HL-60 (cell line): ENCODE data around the gene CALHM1.

Source experiments
- SPI1 ChIP-seq: IDR thresholded peaks from 2 replicates; pipeline ENCODE4 v1.6.1; 2012; ENCODE audit warnings: low read depth, mild to moderate bottlenecking, borderline replicate concordance
- TF ChIP-seq, protein P1 (sequence below): IDR thresholded peaks from one replicate; pipeline ENCODE4 v1.5.1; 2011; ENCODE audit warnings: low read length, control low read depth, inconsistent platforms; ENCODE audit not compliant: insufficient read depth
- TF ChIP-seq, protein P2 (sequence below): IDR thresholded peaks from 2 replicates; pipeline ENCODE4 v1.6.1; 2012; ENCODE audit warnings: low read depth; ENCODE audit not compliant: insufficient replicate concordance

DNA sequence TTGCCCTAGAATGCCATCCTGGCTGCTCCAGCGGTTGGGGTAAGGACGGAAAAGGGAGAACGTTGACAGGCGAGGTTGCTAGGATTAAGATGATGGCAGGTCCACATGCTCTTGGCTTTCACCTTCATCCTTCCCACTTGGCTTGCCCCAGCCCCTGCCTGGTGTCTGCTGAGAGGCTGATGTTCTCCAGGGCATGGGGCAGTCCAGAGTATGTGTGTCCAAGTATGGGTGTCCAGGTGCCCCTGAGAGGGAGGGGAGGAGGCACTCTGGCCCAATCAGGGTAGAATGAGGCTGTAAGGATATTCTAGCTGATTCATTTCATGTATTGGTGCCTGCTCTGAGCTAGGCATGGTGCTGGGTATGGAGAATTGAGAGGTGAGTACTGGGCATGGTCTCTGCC lies 47.4 kb upstream of the CALHM1 start:
- TF ChIP-seq, protein P1, sequence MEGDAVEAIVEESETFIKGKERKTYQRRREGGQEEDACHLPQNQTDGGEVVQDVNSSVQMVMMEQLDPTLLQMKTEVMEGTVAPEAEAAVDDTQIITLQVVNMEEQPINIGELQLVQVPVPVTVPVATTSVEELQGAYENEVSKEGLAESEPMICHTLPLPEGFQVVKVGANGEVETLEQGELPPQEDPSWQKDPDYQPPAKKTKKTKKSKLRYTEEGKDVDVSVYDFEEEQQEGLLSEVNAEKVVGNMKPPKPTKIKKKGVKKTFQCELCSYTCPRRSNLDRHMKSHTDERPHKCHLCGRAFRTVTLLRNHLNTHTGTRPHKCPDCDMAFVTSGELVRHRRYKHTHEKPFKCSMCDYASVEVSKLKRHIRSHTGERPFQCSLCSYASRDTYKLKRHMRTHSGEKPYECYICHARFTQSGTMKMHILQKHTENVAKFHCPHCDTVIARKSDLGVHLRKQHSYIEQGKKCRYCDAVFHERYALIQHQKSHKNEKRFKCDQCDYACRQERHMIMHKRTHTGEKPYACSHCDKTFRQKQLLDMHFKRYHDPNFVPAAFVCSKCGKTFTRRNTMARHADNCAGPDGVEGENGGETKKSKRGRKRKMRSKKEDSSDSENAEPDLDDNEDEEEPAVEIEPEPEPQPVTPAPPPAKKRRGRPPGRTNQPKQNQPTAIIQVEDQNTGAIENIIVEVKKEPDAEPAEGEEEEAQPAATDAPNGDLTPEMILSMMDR, result no peak
- TF ChIP-seq SPI1, result no peak
- TF ChIP-seq, protein P2, sequence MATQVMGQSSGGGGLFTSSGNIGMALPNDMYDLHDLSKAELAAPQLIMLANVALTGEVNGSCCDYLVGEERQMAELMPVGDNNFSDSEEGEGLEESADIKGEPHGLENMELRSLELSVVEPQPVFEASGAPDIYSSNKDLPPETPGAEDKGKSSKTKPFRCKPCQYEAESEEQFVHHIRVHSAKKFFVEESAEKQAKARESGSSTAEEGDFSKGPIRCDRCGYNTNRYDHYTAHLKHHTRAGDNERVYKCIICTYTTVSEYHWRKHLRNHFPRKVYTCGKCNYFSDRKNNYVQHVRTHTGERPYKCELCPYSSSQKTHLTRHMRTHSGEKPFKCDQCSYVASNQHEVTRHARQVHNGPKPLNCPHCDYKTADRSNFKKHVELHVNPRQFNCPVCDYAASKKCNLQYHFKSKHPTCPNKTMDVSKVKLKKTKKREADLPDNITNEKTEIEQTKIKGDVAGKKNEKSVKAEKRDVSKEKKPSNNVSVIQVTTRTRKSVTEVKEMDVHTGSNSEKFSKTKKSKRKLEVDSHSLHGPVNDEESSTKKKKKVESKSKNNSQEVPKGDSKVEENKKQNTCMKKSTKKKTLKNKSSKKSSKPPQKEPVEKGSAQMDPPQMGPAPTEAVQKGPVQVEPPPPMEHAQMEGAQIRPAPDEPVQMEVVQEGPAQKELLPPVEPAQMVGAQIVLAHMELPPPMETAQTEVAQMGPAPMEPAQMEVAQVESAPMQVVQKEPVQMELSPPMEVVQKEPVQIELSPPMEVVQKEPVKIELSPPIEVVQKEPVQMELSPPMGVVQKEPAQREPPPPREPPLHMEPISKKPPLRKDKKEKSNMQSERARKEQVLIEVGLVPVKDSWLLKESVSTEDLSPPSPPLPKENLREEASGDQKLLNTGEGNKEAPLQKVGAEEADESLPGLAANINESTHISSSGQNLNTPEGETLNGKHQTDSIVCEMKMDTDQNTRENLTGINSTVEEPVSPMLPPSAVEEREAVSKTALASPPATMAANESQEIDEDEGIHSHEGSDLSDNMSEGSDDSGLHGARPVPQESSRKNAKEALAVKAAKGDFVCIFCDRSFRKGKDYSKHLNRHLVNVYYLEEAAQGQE, result no peak
